CD4-positive, alpha-beta T cell treated with Interleukin-21 for 1 hour (primary cell): ENCODE data around the gene C17orf58.

Source experiments
- DNase-seq: peaks from one replicate; pipeline ENCODE4 v3.0.0-alpha.2; 2020

C17orf58 gene

DNA sequence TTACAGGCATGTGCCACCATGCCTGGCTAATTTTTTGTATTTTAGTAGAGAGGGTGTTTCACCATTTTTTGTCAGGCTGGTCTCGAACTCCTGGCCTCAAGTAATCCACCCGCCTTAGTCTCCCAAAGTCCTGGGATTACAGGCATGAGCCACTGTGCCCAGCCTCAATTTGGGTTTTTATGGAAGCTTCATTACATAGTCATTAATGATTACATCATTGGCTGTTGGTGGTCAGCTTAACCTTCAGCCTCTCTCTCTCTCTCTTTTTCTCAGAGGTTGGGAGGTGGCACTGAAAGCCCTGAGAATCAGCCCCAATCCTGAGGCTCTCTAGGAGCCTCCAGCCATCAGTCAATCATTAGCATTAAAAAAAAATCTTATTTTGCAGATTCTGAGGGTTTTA lies 45.3 kb downstream of the C17orf58 start:
- DNase-seq: no peak

GRCh38 chr17:67947325-67947813 lies 48.9 kb downstream of the C17orf58 start:
- no peak for DNase-seq

GRCh38 chr17:67946513-67946912 lies 49.8 kb downstream of the C17orf58 start:
- no peak for DNase-seq

- no peak for DNase-seq
Observed at GRCh38 chr17:67944035-67944434, 52.2 kb downstream of the C17orf58 start.

- DNase-seq: no peak
Observed at GRCh38 chr17:67942810-67943209, 53.5 kb downstream of the C17orf58 start.
